Activated CD8-positive, alpha-beta memory T cell treated with anti-CD3 and anti-CD28 coated beads, Interleukin-2, amount 50 U/mL, for 24 hours (primary cell): ENCODE measurements around the gene ZCRB1.
"Not testable (repeated sequence)": the region's sequence is repeated elsewhere in the genome, so short reads cannot be mapped to it uniquely, and the experiment has no call there.

Experiments
- DNase-seq: peaks from one replicate; pipeline ENCODE4 v3.0.0-alpha.2; 2020; ENCODE audit errors: extremely low read depth

The ZCRB1 gene

GRCh38 chr12:42325653-42326474 lies at the start of gene ZCRB1, which contains the start of gene PPHLN1:
TSS of gene ZCRB1 (minus strand) at chr12:42326094. CDS start at chr12:42324102, 1,992 bp downstream.
TSS of gene PPHLN1 (plus strand) at chr12:42326167. CDS start at chr12:42335903, 9,736 bp downstream.
- peak; percentile 59 for DNase-seq

- no peak for DNase-seq
Measured at GRCh38 chr12:42373669-42374068, 47.8 kb upstream of the ZCRB1 start.

GRCh38 chr12:42372154-42372791 lies 46.4 kb upstream of the ZCRB1 start:
- DNase-seq: no peak

GRCh38 chr12:42370013-42370412 lies 44.1 kb upstream of the ZCRB1 start:
- no peak for DNase-seq

GRCh38 chr12:42365486-42365885 lies 39.6 kb upstream of the ZCRB1 start:
- no peak for DNase-seq

GRCh38 chr12:42364692-42365091 lies 38.8 kb upstream of the ZCRB1 start:
- DNase-seq: no peak

- DNase-seq: no peak
Measured at GRCh38 chr12:42362647-42363260, 36.9 kb upstream of the ZCRB1 start.

GRCh38 chr12:42361909-42362646 lies 36.2 kb upstream of the ZCRB1 start:
- DNase-seq: no peak

GRCh38 chr12:42360747-42361403 lies 35.0 kb upstream of the ZCRB1 start:
- DNase-seq: no peak

GRCh38 chr12:42356344-42356743 lies 30.4 kb upstream of the ZCRB1 start:
- no peak for DNase-seq

- DNase-seq: not testable (repeated sequence)
Measured at GRCh38 chr12:42350021-42350407, 24.1 kb upstream of the ZCRB1 start.

- not testable (repeated sequence) for DNase-seq
Measured at GRCh38 chr12:42349119-42350020, 23.5 kb upstream of the ZCRB1 start.

GRCh38 chr12:42346403-42347002 lies 20.6 kb upstream of the ZCRB1 start:
- no peak for DNase-seq

GRCh38 chr12:42343721-42344120 lies 17.8 kb upstream of the ZCRB1 start:
- DNase-seq: no peak

- DNase-seq: no peak
Measured at GRCh38 chr12:42342028-42342427, 16.1 kb upstream of the ZCRB1 start.

- DNase-seq: no peak
Measured at GRCh38 chr12:42338280-42338679, 12.4 kb upstream of the ZCRB1 start.

GRCh38 chr12:42336286-42336685 lies 10.4 kb upstream of the ZCRB1 start:
- no peak for DNase-seq

- DNase-seq: no peak
Measured at GRCh38 chr12:42332301-42333285, 6.7 kb upstream of the ZCRB1 start.

GRCh38 chr12:42330097-42330496 lies 4.2 kb upstream of the ZCRB1 start:
- DNase-seq: not testable (repeated sequence)
